Loucy (cell line): ENCODE measurements around the gene C1orf35.

Source experiments
- CTCF ChIP-seq: fragments of 200-600 bp; sonication (generic); conservative IDR thresholded peaks from 2 replicates; pipeline ENCODE4 v1.5.1; 2014; ENCODE audit warnings: mild to moderate bottlenecking, antibody characterized with exemption, low read length
- EZH2phosphoT487 ChIP-seq: fragments of 200-600 bp; IDR thresholded peaks from 2 replicates; pipeline ENCODE4 v1.6.1; 2018; ENCODE audit warnings: antibody characterized with exemption, mild to moderate bottlenecking, moderate library complexity, borderline replicate concordance

DNA sequence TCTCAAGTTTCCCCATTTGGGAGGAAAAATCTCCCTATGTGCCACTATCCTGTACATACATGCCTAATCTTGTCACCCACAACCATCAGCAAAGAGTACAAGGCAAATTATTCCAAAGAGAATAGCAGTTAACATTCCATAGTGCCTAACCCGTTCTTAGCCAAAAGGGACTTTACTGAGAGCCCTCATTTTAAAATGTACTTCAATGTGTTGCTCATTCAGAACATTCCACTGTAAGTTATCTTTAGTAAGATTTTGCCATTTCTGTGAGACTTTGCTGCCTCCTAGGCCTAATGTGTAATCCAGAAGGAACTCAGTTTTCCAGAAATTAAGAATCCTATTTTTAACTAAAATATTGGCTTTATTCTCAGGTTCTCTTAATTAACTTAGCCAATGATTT is 17.2 kb upstream of the C1orf35 start:
- TF ChIP-seq CTCF (no peak), EZH2phosphoT487 (no peak)
